HG02798 (cell line): ENCODE results near the gene ARHGDIA.

Experiments
- ATAC-seq: cut with Tn5 transposase; IDR thresholded peaks from one replicate; pipeline ENCODE4 v1.9.1; 2021; ENCODE audit warnings: mild to moderate bottlenecking; ENCODE audit not compliant: unreplicated experiment, poor library complexity

The ARHGDIA gene

DNA sequence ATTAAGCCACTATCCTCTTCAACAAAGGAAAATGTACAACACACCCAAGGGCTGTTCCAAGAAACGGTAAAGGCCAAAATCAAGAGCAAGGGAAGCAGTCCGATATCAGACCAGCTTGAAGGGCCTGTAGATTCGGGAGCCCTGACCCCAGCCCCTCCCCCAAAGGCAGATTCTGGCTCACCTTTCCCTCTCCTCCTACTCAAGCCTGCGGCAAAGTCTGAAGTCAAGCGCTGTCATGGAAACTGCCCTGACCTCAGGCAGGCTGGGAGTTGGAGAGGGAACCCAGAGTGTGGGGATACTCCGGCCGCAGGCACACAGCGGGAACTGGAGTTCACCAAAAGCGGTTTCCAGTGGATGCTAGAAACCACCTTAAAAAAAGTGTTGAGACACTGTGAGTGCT, 18.5 kb upstream of the ARHGDIA start:
- no peak for ATAC-seq

DNA sequence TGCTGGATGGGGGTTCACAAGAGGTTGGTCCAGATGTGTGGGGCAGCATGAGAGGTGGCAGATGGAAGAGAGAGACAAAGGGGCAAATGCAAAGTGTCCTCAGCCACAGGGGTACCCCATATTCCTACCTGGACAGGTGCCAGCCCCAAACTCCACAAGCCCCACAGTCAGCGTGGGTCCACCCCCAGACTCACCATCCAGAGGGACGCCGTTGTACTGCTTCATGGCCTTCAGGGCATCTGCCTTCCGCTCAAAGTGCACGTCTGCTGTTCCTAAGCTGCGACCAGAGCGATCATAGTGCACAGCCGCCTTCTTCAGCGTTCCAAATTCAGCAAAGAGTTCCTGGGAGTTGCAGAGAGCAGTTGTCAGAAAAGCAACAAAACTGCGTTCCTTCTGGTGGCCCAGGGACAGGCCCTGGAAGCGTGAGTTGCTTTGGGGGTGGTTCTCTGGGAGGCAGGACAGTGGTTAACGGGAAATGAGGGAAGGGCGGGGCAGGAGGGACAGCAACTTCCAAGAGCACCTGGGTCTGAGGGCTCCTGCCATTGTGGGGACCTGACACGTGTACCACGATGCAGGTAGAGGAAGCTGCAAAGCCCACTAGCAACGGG, 18.0 kb upstream of the ARHGDIA start:
- no peak for ATAC-seq

DNA sequence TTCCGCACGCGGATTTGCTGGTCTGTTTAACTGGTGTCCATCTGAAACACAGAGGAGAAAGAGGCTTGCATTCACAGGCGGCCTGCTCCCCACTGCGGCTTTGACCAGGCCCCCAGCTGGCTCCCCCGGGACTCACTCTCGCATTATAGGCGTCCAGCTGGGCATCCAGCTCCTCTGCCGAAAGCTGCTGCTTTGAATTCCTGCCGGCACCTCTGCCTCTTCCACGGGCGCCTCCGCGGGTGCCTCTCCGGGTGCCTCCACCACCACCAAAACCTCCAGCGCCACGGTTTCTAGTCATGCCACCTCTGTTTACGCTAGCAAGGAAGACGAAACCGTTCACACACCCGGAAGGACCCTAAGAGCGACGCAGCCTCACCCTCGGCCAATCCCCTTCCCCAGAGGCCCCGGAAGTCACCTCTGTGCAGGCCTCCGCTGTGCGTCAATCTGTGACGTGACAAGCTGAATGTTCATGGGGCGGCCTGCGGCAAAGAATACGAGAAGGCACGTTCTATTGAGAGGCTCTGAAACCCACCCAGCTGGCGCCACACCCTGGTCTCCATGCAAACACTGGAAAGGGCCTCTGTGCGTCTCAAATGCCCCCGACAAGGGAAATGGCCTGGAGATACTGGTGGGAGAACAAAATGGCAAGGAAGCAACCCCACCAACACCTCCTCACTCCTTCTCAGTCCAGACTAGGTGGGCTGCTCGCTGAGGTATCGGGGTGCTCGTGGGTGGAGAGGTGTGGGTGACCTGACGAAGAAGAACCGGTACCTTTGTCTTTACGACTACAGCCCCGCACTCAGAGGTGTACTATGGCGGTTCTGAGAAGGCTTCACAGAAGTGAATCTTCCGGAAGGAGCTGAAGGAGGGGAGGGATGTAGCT, 17.2 kb upstream of the ARHGDIA start:
- no peak for ATAC-seq

DNA sequence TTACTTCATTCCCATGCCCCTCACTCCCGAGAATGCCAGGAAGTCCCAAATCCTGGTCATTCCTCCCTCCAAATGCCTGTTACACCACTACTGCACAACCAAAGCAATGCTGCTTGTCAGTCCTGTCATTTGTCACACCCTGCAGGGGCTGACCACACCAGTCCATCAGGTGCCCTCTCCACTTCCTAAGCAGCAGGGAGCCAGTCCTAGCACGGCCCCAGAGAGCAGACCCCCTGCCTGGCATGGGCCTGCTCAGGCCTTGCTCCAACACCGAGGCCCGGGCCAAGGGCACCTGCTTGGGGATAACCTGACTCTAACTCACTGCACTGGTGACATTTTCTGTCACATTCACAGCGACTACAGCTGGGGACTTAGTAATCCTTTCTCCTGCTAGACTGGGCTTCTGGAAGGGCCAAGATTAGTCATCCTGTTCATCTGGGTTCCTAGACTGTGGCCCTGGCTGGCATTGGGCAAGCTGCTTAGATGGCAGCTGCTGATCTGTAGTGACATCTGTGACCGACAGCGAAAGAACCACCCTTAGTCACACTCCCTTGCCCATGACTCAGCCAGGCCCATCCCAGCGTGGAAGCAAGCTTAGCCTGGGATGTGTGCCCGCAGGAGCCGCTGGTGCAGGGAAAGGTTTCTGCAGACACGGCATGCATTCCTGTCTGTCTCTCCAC, 14.9 kb upstream of the ARHGDIA start:
- no peak for ATAC-seq

DNA sequence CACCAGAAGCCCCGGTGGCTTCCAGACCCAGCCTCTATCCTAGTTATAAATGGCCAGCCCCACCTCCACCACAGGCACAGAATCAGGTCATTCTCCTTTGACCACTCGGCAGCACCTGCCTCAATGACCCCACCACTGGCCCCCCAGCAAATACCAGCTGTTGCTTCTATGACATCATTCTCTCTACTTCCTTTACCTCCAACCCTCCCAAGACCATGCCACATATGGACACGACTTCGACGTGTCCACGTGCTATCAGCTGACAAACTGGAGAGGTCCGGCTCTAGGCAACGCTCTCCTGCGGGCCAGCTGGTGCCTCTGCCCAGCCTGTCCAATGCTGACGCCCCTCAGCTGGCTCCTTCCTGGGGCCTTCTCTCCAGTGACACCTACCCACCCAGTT, 14.3 kb upstream of the ARHGDIA start:
- no peak for ATAC-seq

DNA sequence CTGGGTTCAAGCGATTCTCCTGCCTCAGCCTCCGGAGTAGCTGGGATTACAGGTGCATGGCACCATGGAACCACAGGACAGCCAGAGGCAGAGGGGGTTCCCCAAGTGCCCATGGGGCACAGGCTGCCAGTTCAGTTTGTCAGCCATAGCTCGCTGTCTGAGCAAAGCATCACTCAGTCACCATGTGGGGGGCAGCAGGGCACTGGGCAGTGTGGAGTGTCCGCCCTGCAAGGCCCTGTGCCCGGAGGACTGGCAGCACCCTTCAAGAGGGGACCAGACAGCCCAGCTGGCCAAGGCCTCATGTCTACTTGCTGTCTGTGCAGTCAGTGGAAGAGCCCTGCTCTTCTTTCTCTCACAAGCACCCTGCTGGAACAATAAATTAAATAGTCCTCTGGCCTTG, 13.8 kb upstream of the ARHGDIA start:
- no peak for ATAC-seq

DNA sequence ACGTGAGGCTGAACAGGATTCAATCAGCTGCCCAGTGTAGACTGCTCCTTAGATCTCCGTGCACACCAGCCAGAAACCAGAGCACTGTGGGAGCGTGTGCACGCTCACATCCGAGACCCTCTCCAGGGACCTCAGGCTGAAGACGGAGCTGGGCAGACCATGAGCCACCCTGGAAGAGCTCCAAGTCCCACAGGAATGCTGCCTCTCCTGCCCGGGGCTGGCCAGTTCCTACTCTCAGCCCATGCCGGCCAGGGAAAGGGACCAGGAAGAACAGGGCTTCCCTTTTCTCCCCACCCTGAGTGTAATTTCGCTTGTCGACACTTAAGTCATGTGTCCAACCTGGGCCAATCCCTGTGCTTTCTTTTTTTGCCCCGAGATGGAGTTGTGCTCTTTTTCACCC, 13.4 kb upstream of the ARHGDIA start:
- ATAC-seq = no peak

DNA sequence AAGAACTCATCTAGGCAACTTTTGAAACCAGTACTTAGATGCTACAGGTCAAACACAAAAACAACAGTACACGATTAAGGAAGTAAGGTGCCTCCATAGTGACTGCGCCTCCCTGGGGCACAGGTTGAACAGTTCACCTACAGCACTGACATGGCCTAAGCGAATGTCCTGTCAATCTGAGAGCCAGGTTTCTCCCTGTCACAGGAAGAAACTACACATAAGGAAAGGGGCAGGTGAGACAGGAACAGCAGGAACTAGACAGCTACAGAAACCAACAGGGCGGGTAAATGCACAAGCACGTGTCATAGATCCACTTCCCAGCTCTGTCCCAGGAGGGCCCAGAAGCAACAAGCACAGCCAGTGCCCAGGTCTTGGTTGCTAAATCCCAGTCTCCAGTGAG, 8.0 kb upstream of the ARHGDIA start:
- no peak for ATAC-seq

DNA sequence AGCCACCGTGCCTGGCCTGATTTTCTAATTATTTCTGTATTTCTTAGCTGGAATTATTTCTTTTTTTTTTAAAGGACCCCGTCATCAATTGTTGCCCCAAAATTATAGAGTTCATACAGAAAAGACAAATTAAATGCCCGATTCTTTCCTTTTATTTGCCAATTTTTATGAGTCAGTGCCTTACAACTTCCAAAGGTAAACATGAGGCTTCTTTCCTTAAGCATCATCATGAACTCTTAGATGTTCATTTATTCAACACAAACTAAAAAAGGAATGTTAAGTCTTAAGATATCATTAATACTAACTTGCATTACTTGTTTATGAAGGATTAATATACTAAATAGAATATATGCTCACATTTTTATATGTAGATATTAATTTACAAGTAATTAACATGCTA, 7.2 kb upstream of the ARHGDIA start:
- no peak for ATAC-seq

DNA sequence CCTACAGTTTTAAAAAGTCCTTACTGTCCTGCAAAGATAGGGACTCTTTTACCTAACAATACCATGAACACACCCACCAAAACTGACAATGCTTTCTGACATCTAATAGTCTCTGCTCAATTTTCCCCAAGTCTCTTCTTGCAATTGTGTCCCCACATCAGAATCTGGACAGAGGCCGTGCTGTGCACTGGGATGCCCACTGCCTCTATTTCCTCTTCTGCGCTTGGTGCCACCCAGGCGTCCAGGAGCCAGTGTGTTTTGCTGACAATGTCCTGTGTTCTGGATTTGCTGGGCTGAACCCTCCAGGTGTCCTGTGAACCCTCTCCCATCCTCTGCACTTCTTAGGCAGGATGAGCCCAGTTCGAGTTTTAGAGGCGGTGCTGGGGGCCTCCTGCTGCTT, 6.4 kb upstream of the ARHGDIA start:
- no peak for ATAC-seq

DNA sequence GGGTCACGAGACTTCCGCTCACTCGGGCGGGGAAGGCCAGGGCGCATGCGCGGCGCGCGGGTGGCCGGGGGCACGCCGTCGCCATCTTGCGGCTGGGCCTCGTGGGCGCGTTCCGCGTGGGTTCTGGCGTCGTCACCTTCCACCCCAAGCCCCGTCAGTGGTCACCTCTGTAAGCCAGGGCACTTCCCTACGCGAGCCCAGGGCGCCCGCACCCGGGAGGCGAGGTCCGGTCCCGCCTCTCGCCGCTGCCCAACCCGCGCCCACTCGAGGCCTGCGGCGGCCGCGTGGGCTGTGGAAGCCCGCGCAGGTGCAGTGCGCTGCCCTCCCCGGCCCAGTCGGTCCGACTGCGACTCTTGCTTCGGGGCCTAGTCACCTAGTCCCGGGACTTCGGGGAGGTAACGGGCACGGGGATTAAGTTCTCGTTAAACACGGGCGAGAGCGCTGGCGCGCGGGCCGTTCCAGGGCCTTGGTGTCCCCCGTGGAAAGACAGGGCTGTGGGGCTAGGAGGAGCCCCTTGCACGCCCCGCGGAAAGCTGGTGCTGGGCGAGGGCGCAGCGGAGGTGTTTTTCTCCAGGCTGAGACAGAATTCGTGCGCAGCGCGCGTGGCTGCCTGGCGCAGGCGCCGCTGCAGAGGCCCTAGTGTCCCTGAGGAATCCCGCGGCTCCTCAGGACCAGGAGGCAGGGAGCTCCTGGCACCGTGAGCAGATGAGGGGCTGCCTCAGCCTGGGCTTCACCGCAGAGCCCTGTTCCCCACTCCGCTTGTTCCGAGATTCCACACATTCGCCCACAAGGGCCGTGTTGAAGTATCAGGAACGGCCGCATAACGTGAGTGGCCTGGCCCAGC, 472 bp upstream of the ARHGDIA start:
- ATAC-seq = peak; percentile 72

DNA sequence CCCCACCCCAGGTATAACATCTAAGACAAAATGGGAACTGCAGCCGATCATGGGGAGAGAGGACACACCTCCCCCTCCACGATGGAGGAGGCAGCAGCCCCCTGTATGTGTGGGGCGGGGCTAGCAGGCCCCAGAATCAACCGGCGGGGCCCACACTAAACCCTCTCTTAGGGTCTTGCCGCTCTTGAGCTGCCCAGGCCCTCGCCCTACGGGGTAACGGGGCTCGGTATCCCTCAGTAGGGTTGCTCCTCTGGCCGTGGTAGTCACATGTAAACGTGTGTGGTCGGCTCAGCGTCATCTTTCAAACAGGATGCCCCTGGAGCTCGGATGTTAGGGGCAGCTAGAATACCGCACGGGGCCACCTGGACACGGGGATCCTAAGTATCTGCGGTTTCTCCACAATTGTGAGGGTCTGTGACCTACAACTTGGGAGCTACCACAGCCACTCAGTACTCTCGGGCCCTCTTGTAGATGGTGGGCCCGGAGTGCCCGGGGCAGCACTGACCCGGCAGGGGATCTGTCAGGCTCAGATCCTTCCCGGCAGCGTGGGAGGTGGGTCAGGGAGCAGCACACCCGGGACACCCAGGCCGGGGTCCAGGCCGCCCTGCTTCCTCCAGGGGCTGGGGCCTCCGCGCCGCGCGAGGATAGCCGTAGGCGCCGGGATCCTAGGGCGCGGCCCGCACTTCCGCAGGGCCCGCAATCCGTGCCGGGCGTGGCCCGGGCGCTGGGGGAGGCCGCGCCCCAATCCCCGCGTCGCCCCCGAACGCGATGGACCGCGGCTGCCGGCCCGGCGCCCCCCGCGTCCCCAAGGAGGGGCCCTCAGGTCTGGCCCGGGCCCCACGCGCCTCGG, 781 bp downstream of the ARHGDIA start:
- peak; percentile 15 for ATAC-seq

DNA sequence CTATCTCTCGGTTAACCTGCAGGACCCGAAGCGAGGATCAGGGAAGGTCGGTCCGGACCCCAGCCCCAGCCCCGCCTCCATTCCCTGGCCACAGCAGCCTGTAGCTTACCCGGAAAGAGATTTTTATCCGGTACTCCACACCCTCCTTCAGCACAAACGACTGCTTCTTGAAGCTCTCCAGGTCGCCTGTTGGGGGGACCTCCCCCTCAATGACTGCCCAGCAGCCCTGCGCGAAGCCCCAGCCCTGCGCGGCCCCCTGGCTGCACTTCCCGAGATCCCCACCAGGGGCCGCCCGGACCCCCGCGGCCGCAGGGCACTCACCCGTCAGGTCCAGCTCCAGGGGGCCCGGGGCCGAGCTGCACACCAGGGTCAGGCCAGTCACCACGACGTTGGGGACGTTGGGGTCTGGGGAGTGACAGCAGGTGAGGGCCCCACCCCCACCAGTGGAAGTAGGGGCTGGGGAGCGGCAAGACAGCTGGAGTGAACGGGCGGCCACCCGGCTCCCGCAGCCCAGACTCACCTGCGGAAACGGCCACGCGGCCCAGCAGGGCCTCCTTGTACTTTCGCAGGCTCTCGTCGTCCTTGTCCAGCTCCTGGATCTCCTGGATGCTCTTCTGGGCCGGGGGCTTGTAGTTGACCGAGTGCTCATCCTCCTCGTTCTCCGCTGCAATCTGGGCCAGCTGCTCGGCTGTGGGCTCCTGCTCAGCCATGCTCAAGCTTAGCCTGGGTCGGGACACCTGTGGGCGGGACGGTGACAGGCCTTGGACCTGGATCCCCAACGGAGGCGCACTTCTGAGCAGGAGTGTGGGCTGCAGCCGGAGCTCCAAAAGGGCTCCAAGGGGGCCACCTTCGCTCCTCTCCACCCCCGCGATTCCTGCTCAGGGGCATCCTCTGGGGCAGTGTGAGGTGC, 1.7 kb downstream of the ARHGDIA start:
- ATAC-seq = no peak

DNA sequence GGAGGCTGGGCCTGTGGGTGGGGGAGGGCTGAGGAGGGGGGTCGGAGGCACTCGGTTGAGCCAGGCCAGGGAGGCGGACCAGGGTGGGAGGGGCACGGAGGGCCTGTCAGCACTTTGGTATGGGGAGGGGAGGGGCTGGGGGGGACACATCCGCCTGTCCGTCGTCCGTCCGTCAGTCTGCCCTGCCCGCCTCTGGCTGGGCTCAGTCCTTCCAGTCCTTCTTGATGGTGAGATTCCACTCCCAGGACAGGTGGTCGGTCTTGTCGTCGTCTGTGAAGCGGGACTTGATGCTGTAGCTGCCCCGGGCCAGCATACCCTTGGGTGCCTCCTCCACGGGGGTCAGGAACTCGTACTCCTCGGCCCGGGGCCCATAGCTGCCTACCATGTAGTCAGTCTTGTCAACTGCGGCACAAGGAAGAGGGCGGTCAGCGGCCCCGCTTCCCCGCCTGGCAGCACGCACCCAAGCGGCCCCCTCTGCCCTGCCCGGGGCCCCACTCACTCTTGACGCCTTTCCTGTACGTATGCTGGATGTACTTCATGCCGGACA, 2.4 kb downstream of the ARHGDIA start:
- ATAC-seq = no peak

DNA sequence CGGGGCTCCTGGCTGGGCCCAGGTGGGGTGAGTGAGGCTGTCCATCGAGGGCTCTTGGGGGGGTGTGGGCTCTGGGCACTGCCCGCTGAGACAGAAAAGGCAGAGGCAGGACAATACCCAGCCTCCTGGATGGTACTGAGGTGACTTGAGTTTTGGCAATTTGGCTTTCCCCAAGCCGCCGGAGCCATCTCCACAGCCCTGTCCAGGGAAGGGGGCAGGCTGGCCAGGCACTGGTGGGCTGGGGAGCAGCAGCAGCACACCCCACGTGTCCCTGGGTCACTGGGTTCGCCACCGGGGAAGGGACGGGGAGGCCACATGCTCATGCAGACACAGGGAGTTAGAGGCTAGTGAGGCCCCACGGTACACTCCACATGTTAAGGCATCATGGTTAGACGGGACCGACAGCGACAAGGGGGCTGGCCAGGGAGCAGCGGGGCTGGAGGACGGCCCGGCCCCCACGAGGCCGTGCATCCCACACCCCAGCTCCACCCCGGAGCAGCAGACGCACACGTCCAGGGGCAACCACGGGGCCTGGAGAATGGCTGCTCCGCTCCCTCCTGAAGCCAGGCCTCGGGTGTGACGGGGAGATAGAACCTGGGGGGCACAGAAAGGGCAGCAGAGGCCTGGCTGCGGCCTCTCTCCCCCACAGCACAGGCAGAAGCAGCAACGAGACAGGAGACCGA, 3.0 kb downstream of the ARHGDIA start:
- ATAC-seq = no peak

DNA sequence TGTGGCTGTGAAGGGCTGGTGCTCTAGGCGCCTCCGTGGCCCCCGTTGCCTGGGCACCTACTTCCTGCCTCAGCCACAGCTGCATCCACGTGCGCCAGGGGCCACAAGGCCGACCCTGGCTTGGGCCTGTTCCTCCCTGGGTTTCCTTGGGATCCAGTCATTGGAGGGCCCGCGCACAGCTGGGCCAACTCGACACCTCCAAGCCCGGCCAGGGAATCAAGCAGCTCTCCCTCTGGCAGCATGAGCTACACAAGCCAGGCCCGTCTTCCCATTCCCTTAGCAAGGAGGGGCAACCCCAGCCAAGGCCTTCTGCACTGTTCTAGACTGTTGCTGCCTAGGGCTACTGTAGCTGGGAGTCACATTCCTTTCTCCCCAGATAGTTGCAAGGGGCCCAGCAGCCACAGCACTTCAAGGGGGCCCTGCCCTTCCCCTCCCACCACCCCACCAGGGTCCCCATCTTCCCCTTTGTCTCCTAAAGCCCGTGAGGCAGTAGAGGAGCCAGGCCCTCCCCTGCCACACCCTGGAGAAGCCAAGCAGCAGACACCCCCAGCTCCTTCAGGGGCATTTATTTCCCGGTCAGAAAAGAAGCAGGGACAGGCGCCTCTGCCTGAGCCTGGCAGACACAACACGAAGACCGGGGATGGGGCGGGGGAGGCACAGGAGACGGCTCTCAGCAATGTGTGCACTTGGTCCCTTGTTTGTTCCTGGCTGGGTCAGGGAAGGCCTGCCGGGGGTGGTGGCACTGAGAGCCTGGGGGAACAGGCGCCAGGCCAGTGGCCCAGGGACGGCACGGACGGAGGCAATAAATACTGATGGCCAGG, 3.8 kb downstream of the ARHGDIA start:
- no peak for ATAC-seq
